ENCODE results near the gene PPP2R1B.

PPP2R1B gene

DNA sequence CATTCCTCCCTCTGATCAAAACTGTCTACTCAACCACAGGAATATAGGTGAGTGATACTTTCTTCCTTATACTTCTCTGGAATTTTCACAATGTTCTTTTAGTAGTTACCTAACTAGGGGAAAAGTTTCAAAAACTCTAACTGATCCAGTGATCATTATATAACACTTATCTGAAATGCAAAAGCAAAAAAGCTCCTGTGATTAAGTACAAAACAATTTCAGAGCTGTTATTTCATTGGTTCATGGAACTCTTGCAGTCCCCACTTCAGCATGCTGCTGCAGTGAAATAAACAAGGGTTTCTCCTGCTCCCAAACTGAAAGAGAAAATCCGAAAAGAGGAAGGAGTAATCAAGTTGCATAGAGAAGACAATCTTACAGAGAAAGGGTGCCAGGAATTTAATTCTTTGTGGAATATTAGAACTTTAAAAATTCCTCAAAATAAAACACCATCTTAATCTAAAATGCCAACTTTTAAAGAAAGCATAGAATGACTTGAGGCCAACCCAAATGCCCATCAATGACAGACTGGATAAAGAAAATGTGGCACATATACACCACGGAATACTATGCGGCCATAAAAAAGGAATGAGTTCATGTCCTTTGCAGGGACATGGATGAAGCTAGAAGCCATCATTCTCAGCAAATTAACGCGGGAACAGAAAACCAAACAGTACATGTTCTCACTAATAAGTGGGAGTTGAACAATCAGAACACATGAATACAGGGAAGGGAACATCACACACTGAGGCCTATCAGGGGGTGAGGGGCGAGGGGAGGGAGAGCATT, 20.3 kb downstream of the PPP2R1B start:
- DNase-seq = no peak

DNA sequence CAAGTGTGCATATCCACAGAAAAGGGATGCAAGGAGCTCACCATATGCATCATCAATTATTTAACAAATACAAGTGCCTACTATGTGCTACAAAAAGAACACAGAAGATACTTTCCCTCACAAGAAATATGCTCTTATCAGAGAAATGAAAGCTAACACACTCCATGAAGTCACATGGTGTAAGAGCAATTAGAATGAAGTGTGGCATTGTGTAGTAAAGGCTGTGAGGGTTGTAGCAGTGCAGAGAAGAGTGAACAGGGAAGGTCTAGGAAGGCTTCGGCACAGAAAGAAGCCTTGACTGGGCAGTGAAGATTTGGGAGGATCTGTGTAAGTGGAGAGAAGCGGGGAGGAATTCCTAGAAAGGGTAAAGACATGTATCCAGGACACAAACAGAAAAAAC, 22.5 kb downstream of the PPP2R1B start:
- no peak for DNase-seq

DNA sequence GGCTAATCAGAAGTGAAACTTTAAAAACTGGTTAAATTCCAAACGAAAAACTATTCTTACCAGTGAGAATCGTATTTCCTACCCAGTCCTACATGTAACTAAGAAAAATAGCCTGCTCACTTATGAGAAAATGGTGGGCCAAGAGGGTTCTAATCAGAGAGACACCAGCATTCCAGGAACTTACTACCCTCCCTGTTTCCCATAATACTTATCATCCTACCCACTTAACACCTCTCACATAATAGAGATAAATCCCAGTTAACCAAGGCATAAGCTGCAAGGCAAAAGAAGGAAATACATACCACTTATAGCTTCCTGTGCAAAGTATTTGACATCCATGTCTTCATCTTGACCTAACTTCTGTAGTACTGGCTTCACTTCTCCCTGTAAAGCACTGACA, 24.4 kb downstream of the PPP2R1B start:
- DNase-seq = no peak

DNA sequence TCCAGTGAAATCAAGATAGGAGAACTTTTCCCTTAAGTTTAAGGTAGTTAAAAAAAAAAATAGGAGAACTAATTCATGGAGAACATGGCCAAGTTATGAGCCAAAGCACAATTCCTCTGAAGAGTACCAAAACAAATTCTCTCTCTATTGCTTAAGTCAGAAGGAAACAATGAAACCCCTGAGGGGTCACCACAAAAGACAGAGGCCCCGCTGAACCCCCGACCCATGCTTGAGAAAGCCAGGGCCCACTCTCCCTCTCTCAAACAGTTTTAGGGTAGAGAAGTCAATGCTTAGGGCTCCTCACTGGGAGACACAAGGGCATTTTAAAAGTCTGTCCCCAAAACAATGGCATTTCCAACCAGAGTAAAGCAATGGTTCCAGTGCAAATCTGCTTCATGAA, 26.9 kb downstream of the PPP2R1B start:
- no peak for DNase-seq

DNA sequence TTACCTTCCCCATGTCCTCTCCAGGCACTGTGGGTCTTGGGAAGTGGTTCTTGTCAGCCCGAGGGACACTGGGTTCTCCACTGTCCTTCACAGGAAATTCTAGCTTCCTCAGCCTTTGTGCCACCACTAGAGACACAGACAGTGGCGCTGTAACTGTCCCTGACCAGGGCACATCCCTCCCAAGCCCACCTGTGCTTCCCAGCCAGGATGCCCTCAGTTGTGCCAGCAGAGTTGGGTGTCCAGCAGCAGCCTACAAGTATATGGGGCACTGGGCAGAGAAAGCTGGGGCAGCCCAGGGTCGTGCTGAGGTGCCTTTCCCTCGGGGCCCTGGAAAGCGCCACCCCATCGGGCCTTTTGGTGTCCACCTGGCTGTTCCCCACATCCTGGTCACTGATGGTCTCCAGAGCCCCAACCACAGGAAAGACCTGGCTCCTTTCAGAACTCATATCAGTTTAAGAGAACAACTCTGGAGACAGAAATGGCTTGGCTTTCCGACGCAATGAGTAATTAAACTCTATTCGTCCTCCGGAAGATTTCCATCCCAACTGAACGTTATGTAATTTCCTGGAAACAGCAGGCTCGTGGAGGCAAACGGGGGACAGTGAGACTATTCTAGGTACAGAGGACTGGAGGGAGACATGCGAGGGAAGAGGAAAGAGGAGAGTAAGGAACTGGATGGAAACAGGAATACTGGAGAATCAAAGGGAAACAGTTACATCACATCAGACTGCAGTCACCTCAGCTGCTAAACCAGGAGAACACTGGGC, 28.6 kb downstream of the PPP2R1B start:
- DNase-seq = no peak

DNA sequence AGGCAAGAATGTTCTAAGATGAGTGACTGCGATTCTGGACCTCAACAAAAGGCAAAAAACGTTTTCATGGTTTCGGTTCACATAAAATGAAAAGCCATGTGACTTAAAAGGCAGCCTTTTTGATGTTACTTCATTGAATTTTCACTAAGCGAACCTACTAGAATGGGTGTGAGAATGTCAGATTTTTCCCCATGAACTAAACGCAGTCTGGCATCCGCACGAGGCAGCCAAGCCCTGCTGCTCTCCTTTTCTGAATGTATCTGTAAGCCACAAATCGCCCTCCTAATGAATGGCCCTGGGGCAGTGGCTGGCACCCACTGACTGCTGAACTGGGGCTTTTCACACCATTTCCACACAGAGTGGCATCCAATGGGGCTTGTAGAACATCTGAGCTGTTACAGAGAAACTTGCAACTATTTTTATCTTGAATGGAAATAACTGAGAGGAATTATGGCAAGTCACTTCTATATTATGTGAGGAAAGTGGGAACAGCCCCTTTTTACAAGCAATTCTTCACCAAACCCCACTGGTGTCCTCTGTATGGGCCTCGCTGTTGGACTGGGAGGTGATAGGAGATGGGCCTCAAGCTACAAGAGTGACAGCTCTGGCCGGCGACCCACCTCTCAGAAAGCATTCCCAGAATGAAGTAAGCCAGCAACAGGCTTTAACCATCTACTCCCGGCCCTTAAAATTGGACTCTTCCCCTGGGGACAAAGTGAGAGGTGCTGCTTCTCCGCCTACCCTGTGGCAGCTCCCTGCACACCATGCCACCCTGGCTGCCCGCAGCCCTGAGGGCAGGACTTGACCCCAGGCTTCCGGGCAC, 29.4 kb downstream of the PPP2R1B start:
- DNase-seq = no peak

DNA sequence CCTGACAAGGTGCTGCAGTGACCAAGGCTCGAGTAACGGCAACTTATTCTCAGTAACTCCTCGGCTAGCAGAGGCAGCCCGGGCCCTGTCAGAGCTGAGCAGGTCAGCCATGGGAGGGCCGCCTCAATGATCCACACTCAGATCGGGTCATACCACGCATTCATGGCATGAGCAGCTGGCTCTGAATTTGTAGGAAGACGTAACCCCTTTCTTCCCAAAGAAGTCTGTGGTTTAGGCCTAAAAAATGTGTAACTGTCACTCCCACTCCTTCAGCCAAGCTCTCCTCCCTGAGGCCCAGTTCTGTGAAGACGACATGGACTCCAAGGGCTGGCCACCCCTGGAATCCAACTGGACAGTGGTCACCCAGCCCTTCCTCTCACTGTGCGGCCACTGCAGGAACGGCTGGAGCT, 30.0 kb downstream of the PPP2R1B start:
- DNase-seq = no peak

DNA sequence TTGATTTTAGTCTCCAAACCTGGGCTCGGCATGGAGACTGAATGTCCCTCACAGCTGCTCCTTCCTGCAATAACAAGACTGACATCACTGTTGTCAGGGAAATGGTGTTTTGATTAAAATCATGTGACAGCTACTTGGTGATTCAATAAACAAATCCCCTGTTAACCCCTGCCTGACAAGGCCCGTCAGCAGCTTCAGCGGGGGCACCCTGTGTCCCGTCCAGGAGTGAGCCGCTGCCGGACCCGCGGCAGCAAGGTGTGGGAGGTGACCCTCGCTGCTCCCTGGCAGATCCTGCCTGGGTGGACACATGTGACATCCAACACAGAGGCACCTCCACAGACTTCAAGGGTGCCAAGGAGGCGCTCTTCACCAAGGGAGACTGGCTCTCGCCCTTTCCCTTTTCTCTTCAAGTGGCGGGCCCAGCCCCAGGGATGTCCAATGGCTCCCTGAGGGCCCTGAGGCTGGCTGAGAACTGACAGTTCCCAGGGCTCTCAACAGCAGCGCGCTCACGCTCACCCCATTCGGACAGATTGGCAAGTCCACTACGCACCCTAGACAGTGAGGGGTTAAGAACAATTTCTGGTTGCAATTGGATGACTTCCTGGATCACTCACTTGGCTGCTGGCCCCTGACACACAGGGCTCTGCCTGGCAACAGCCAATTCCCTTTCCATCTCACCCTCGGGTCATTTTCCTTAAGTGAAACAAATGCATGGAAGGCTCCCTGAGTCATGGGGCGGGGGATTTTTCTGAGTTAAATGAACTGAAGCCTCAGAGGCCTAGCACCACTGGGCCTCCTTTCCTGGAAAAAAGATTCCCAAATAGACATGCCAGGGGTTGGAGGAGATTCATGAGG, 30.7 kb downstream of the PPP2R1B start:
- DNase-seq = no peak

DNA sequence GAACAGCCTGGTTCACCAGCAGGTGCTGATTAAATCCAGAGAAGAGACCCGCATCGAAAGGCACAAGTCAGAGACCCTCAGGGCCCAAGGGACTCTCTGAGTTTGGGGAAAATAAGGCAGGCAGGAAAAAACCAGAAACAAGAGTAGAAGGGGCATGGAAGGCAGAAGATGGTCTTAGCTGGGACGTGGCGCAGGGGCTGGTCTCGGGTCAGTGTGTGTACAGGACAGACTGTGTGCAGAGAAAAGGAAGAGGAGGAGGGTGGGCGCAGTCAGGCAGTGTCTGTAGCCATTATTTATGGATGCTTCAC, 31.3 kb downstream of the PPP2R1B start:
- no peak for DNase-seq

DNA sequence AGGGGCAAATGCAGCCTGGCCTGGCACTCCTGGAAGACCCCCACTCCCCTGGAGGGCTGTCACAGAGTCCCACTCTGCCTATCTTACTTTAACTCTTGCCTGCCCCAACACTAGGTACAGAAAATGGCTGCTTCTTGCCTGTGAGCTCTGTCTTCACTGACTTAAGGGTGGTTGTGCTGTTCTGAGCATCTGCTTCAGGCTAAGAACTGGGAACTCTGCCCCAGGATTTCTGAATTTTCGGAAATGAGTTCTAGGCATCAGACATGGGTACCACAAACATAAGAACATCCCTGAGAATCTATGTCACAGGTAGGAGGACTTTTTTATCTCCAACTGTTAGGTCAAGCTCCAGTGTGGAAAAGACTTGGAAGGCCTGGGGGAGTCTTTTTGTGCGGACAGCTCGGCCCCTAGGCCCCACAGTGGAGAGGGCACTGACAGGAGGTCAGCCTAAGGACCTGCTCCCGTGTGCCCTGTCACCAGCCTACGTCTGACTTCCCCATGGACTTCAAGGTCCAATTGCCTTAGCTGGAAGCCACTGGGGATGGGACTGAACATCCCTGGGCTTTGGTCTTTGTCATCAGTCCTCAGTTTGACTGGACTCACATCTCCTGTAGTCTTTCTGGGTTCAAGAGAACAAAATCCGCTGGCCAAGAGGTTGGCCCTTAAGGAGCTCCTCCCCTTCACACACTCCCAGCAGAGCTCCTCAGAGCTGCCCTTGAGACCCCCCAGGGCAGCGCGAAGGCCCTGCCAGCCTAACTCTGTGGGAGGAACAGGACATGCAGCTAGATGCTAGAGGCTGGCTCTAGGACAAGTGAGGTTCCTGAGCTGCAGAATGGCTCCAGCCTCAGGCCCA, 31.9 kb downstream of the PPP2R1B start:
- no peak for DNase-seq

DNA sequence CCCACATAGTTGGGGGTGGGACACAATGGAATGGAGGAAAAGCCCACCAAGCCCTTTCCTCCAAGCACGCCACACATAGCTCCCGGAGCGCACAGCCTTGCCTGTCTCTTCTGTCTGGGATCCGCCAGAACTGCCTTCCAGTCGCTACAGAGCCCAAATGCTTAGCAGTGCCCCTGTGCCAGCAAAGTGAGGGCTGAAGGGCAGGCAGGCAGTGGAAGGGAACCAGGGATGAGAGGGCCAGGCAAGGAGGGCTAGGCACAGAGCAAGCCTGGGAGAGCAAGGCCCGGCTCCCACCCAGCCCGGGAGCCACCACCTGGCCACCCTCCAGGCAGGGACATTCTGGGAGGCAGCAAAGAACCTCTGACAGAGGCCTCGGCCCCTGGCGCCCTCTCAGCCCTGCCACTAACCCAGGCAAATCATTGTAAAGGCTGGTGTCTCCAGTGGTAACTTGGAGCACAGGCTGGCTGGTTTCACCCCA, 32.5 kb downstream of the PPP2R1B start:
- no peak for DNase-seq

DNA sequence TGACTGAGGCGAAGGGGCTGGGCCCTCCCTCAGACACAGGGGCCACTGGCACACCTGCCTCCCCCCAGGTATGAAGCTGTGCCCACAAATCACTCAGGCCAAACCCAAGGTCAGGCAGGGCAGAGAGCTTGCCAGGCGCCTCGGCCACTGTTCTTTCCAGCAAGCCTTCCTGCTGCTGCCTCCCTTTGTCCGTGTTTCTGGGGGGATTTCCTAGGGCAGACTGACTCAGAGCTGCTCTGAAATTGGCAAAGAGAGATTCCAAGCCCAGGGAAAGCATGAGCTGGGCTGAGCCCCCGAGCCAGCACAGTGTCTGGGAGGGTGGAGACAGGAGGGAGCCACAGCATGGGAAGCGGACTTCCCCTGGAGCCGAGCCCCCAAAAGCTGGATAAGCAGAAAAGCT, 33.2 kb downstream of the PPP2R1B start:
- DNase-seq = no peak

DNA sequence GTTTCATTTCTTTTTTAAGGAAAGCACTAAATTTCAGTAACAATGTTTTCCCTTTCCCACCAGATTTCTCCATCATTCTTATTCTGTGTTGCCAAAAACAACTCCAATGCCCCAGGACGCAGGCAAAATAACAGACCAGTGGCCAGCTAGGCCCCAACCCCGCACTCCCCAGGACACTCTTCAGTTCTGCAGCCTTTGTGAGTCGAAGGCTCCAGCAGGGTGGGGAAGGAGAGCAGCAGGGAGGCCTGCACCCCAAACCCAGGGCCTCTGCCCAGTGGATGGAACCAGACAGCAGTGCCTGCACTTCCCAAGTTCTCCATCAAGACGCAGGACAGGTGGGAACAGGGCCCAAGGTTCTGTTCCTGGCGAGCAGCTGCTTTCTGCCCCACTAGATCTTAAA, 34.4 kb downstream of the PPP2R1B start:
- DNase-seq = no peak

DNA sequence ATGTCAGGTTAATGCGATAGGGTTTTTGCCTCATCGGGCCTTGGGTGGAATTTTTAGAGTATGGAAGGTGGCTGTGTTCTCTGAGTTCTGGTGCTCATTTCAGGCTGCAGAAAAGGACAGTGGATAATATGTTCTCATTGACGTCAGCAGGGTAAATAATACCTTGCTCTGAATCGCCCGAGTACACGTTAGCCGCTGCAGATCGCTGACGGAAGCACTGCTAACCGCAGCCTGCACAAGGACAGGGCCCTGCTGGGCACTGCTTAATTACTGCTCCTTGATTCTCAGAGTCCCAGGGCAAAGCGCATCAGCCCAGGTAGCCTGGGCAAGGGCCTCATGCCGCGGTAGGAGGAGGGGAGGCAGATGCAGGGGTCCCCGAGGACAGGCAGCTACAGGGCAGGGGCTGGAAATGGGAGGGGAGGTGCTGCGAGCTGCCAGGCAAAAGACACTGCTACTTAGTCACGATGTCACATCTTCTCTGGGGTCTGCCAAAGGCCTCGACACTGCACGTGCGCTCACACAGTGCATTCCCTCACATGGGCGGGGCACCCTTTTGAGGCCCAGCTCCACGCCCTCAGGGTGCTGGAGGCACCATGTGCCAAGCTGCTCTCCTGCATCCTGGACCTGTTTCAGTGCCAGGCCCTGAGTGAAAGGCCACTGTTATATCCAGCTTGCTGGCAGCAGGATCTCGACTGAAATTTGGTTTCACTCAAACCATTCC, 35.2 kb downstream of the PPP2R1B start:
- no peak for DNase-seq

DNA sequence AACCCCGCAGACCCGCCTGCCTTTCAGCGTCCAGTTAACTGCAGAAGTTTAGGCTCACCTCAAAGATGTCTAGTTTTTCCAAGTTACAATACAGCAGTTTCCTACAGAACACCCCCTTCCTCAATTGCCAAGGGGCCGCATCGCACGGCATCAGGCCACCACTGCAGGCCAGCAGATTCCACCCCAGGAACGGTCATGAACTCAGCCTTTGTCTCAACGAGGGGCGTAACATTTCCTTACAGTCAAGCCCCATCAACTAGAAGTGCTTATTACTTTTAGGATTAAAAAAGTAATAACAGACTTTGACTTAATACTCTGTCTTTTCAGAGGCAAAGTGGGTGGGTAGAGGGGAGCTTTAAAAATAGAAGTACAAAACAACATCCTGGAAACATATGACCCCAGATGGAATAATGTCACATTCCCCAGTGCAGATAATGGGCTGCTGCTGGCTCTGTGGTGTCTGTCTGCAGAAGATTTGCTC, 36.3 kb downstream of the PPP2R1B start:
- DNase-seq = no peak

DNA sequence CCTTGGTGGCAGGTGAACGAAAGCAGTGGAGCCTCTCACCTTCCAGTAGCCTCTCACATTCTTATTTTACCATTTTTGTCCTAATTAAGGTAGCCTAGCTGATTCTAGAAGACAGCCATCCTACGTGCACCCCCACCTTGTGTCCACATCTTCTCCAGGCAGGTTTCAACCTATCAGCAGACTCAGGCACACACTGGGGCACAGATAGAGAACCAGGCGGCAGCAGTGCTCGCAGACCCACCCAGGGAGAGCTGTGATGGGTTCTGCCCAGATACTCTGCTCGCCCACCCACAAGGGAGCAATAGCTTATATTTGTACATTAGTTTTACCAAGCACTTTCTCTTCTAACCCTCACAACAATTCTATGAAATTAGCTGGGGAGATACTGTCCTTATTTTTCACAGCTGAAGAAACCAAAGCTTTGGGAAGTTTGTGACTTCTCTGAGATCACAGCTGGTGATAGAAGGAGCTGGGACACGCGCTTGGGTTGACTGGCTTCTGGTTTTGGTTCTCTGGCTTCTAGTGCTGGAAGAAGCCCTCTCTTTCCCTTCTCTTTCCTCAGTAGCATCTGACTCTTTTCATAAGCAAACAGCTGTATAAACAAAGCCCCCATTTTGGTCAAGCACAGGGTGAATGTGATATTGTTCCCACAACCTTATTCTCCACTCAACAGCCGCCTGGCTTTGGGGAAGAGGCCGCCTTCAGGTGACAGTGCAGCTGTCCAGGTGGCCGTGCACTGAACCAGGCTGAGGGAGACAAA, 36.9 kb downstream of the PPP2R1B start:
- no peak for DNase-seq

DNA sequence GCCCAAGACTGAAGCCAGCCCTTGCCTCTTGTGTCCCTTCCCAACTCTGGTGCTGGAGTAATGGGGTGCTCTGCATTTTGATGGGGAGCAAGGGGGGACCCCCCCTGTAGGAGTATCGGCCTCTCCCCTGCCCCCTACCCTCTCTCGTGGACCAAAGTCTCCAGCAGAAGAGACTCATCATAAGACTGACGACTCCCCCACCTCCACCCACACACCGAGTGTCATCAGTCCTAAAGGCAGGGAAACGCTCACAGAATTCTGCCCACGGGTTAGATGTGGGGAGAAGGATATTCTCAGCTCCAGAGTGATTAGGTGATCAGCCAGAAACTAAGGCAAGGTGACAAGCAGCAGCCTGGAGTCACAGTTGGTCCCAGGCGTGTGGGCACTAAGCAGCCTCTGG, 38.8 kb downstream of the PPP2R1B start:
- DNase-seq = no peak

DNA sequence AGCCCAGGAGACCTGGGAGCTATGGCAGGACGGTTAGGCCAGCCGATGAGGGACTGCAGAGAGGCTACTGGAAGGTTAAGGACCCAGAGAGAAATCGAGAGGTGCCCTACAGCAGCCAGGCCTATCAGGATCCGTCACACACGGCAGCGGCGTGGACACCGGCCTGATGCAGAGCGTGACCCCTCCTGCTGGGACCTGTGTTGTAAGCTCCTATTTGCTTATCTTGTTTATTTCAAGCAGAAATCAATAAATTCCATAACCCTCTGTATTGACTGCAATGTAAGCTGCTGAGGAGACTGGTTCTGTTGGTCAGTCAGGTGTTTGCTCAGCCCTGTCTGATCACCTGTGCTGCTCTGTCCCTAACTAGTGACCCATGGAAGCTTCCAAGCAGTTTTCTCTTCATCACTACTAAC, 39.9 kb downstream of the PPP2R1B start:
- DNase-seq = no peak

DNA sequence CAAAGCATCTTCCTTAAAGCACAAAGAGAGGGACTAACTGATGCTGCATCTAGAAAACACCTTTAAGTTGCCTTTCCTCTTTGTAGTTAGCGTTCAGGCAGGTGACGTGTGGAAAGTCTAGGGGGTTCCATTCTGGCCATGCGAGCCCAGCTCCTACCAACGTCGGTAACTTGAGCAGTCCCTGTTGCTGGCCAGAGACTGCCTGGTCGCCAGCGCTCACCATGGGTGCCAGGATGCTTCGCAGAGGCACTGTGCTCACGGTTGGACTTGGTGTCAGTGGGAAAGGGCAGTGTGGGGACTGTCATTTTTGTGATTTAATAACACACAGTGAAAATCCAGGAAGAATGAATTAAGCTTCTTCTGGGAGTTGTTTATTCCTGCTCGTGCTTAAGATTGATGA, 40.6 kb downstream of the PPP2R1B start:
- no peak for DNase-seq

DNA sequence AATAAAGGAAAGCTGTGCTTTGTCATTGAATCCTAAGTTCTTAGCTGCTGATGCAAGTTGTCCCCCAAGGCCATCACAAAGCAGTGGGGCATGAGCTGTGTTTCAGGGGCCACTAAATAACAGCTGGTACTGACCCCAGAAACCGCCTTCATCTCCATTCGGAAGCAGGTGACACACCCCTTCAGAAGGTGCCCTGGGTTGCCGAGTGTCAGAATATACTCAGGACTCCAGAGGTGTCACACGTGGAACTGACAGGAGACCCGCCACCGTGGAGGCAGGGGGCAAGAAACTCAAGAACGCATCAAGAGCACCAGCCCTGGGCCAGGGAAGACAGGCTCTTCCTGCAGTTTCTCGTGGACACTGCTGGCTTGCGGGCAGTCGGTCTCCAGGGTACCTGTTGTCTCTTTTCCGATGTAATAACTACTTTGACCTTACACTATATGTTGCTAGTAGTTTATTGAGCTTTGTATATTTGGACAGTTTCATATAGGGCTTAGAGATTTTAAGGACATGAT, 41.5 kb downstream of the PPP2R1B start:
- no peak for DNase-seq
